Tibial nerve (tissue), 4 donors: ENCODE results near the gene MAP3K21. TPM values are rescaled to one million over a fixed set of nuclear protein-coding genes. Genes with fewer than 3 reads are reported as not detected.

Source experiments
- DNase-seq, 2 donors: peaks; one replicate each; pipeline ENCODE4 v3.0.0-alpha.2; 2019; ENCODE audit warnings: low spot score in 2 of 2
- H3K27ac ChIP-seq, 4 donors: fragments of 200-600 bp; sonication (generic) in 3 of 4; one replicate each; pipeline ENCODE4 v1.5.1; 2017 to 2019; ENCODE audit warnings: mild to moderate bottlenecking in 1 of 4
- H3K27me3 ChIP-seq, 2 donors: fragments of 200-600 bp; sonication (generic) in 1 of 2; one replicate each; pipeline versions ENCODE4 v1.5.1 to v1.6.0; 2017 to 2019
- H3K36me3 ChIP-seq, 3 donors: fragments of 200-600 bp; sonication (generic); one replicate each; pipeline ENCODE4 v1.5.1; 2018 to 2019
- H3K4me1 ChIP-seq, 4 donors: fragments of 200-600 bp; sonication (generic) in 3 of 4; one replicate each; pipeline ENCODE4 v1.5.1; 2017 to 2019
- H3K4me3 ChIP-seq, 4 donors: fragments of 200-600 bp; sonication (generic) in 3 of 4; one replicate each; pipeline ENCODE4 v1.5.1; 2017 to 2019; ENCODE audit warnings: mild to moderate bottlenecking in 1 of 4, moderate library complexity in 1 of 4
- H3K9me3 ChIP-seq, 4 donors: fragments of 200-600 bp; sonication (generic) in 3 of 4; one replicate each; pipeline ENCODE4 v1.5.1; 2017 to 2019
- CTCF ChIP-seq, 5 experiments: fragments of 200-600 bp in 3 of 5; fragments of 450-650 bp in 2 of 5; sonication (generic) in 3 of 5; IDR thresholded peaks; one replicate each; pipeline ENCODE4 v1.5.1; 2016 to 2019; ENCODE audit warnings: antibody characterized with exemption in 5 of 5, mild to moderate bottlenecking in 3 of 5, moderate library complexity in 2 of 5
- EP300 ChIP-seq, 2 donors: sonication (generic); formaldehyde crosslinking; IDR thresholded peaks; one replicate each; pipeline ENCODE4 v1.6.1; 2017; ENCODE audit warnings: antibody characterized with exemption in 2 of 2, mild to moderate bottlenecking in 1 of 2
- POLR2A ChIP-seq, 2 donors: fragments of 450-650 bp; IDR thresholded peaks; one replicate each; pipeline ENCODE4 v1.6.1; 2017; ENCODE audit warnings: antibody characterized with exemption in 2 of 2, mild to moderate bottlenecking in 2 of 2, moderate library complexity in 2 of 2
- WGBS, 2 donors: methylation state at CpG; one replicate each; pipeline ENCODE4 v1.1.5; 2018; 5-methylcytosine and 5-hydroxymethylcytosine counted together
- total RNA-seq, 4 donors: library from RNA; depleted of rRNA; stranded (reverse); fragments of >200 nt; gene quantifications; one replicate each; pipeline ENCODE4 v1.1.0, GENCODE V29; 2016

Gene MAP3K21
- total RNA-seq, 4 donors from 2014 or later, result 1.1 to 3.3 (median 1.8) TPM

- peak within 1 kb of the TSS in 3 of 4 donors; percentile 56 to 68 (median 60) for H3K27ac ChIP-seq
- TF ChIP-seq POLR2A (IDR thresholded peaks at IDR 0.05), result no peak
- TF ChIP-seq CTCF (IDR thresholded peaks at IDR 0.05), result no peak
- TF ChIP-seq EP300 (IDR thresholded peaks at IDR 0.05), result no peak
- 0 to 3% methylated on average over 16 to 17 of the region's 54 CpGs for WGBS, 2 donors
Measured at GRCh38 chr1:233295237-233295974, 32.1 kb upstream of the MAP3K21 start, which contains the start of gene PCNX2. Gene PCNX2, minus strand, starts transcription at chr1:233295725. Its CDS starts 247 bp downstream, at chr1:233295478.

DNA sequence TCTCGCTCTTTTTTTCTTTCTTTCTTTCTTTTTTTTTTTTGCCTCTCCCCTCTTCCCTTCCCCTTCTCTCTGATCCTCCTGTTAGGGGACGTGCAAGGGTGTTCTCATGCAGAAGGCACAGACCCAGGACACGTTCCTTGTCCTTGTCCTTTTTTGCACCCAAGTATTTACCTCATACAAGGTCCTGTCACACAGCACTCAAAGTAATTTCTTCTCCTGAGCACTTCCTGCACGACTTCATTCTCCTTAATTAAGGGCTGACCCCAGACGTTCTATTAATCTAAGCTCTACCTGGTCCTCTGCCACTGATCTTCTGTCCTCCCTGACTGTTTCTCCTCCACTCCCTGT, 31.6 kb upstream of the MAP3K21 start:
- Histone ChIP-seq H3K4me3 (peak overlapping the region in 3 of 4 donors; percentile 53 to 76 (median 61)), H3K36me3 (no peaks in the 10 kb centered on the region), H3K27ac (no peak overlapping the region), H3K27me3 (peaks cover 0 to 4% of the 10 kb centered on the region in 2 donors), H3K4me1 (peaks cover 0 to 15% (median 2%) of the 10 kb centered on the region in 4 donors), H3K9me3 (peaks cover 0 to 4% (median 0%) of the 10 kb centered on the region in 4 donors)
- no peak for DNase-seq
- 5 to 10% methylated on average over 5 of the region's 5 CpGs for whole genome bisulfite sequencing, 2 donors
- TF ChIP-seq CTCF (IDR thresholded peaks at IDR 0.05) (no peak), POLR2A (IDR thresholded peaks at IDR 0.05) (no peak), EP300 (IDR thresholded peaks at IDR 0.05) (no peak)

More at GRCh38 chr1:233295237-233295974, 32.1 kb upstream of the MAP3K21 start, which contains the start of gene PCNX2:
- no peak for DNase-seq
- no peaks in the 10 kb centered on the region for H3K36me3 ChIP-seq
- H3K9me3 ChIP-seq, result peaks cover 0 to under 1% (median 0%) of the 10 kb centered on the region in 4 donors
- peaks cover 0 to 15% (median 2%) of the 10 kb centered on the region in 4 donors for H3K4me1 ChIP-seq
- H3K4me3 ChIP-seq, result peak within 1 kb of the TSS; percentile 44 to 76 (median 57)
- H3K27me3 ChIP-seq, result peaks cover 0 to 4% of the 10 kb centered on the region in 2 donors

GRCh38 chr1:233299450-233299849, 28.1 kb upstream of the MAP3K21 start:
- TF ChIP-seq CTCF (IDR thresholded peaks at IDR 0.05), result no peak
- no peak for TF ChIP-seq POLR2A (IDR thresholded peaks at IDR 0.05)
- TF ChIP-seq EP300 (IDR thresholded peaks at IDR 0.05), result no peak
- H3K27ac ChIP-seq, result no peak overlapping the region
- H3K9me3 ChIP-seq, result peaks cover 0 to 8% (median 0%) of the 10 kb centered on the region in 4 donors
- H3K4me1 ChIP-seq, result peaks cover 0 to 15% (median 2%) of the 10 kb centered on the region in 4 donors
- no peak overlapping the region for H3K4me3 ChIP-seq
- 91% methylated on average over 5 of the region's 5 CpGs for WGBS, 2 donors
- no peak for DNase-seq
- H3K36me3 ChIP-seq, result no peaks in the 10 kb centered on the region
- peaks cover 0 to 4% of the 10 kb centered on the region in 2 donors for H3K27me3 ChIP-seq

GRCh38 chr1:233300326-233300725, 27.2 kb upstream of the MAP3K21 start:
- Histone ChIP-seq H3K9me3 (peaks cover 0 to 8% (median 0%) of the 10 kb centered on the region in 4 donors), H3K36me3 (no peaks in the 10 kb centered on the region), H3K27me3 (peaks cover 0 to 4% of the 10 kb centered on the region in 2 donors), H3K4me3 (no peak overlapping the region), H3K4me1 (peaks cover 0 to 7% (median 0%) of the 10 kb centered on the region in 4 donors), H3K27ac (no peak overlapping the region)
- DNase-seq, result no peak
- 81 to 83% methylated on average over 2 of the region's 2 CpGs for WGBS, 2 donors
- no peak for TF ChIP-seq EP300 (IDR thresholded peaks at IDR 0.05)
- TF ChIP-seq CTCF (IDR thresholded peaks at IDR 0.05), result no peak
- TF ChIP-seq POLR2A (IDR thresholded peaks at IDR 0.05), result no peak

GRCh38 chr1:233304489-233305102, 22.9 kb upstream of the MAP3K21 start:
- Histone ChIP-seq H3K4me3 (no peak overlapping the region), H3K27ac (no peak overlapping the region), H3K36me3 (no peaks in the 10 kb centered on the region), H3K27me3 (no peaks in the 10 kb centered on the region), H3K4me1 (no peaks in the 10 kb centered on the region), H3K9me3 (peaks cover 0 to 8% (median 0%) of the 10 kb centered on the region in 4 donors)
- 0 to 6% methylated on average over 1 of the region's 1 CpG for WGBS, 2 donors
- TF ChIP-seq CTCF (IDR thresholded peaks at IDR 0.05) (peak; percentile 54 to 77 (median 71)), POLR2A (IDR thresholded peaks at IDR 0.05) (no peak)
- no peak for DNase-seq
